ENCODE results near the gene BPGM. TPM values are rescaled to one million over a fixed set of nuclear protein-coding genes. Genes with fewer than 3 reads are reported as not detected.
A peak's percentile ranks its signal among the peaks of the same experiment; 100 is the strongest.
"Not testable (repeated sequence)": the region's sequence is repeated elsewhere in the genome, so short reads cannot be mapped to it uniquely, and the experiment has no call there.

BPGM gene
- total RNA-seq, 2 experiments from 2014 or later = 18.6 to 19.7 TPM

- DNase-seq (no peak), ATAC-seq (no peak)
- Mint-ChIP-seq H3K4me3 (no peak overlapping the region), H3K27me3 (no peaks in the 10 kb centered on the region), H3K4me1 (peaks cover 2% of the 10 kb centered on the region), H3K27ac (no peak overlapping the region), H3K9me3 (ENCODE audit: low read depth) (no peaks in the 10 kb centered on the region), H3K36me3 (peaks cover 25% of the 10 kb centered on the region)
- CTCF ChIA-PET = interaction anchor here (1.9 kb wide), 1 partner anchor 11 kb away, joined by 5 read pairs; no protein-coding TSS in a partner anchor
These were observed 32.4 kb downstream of the BPGM start for GRCh38 chr7:134679006-134679405.

DNA sequence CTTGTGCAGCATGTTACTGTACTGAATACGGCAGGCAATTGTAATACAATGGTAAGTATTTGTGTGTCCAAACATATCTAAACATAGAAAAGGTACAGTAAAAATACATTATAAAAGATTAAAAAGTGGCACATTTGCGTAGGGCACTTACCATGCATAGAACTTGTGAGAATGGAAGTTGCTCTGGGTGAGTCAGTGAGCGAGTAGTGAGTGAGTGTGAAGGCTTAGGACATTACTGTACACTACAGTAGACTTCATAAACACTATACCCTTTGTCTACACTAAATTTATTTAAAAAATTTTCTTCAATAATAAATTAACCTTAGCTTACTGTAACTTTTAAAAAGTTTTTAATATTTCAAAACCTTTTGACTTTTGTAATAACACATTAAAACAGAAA is 37.5 kb downstream of the BPGM start:
- Mint-ChIP-seq H3K27me3 (no peaks in the 10 kb centered on the region), H3K9me3 (ENCODE audit: low read depth) (no peaks in the 10 kb centered on the region), H3K36me3 (peaks cover 11% of the 10 kb centered on the region), H3K4me3 (no peak overlapping the region), H3K4me1 (no peaks in the 10 kb centered on the region), H3K27ac (no peak overlapping the region)
- CTCF ChIA-PET = interaction anchor here (0.9 kb wide), 1 partner anchor 13 kb away, joined by 3 read pairs; no protein-coding TSS in a partner anchor
- ATAC-seq (no peak), DNase-seq (no peak)

- CTCF ChIA-PET = interaction anchor here (1.2 to 1.4 kb wide), 2 partner anchors 52 to 226 kb away, joined by 3 read pairs; no protein-coding TSS in a partner anchor
- Mint-ChIP-seq H3K9me3 (ENCODE audit: low read depth) (no peaks in the 10 kb centered on the region), H3K27me3 (no peaks in the 10 kb centered on the region), H3K36me3 (peaks cover 5% of the 10 kb centered on the region), H3K27ac (no peak overlapping the region), H3K4me1 (peaks cover 3% of the 10 kb centered on the region), H3K4me3 (no peak overlapping the region)
- ATAC-seq = no peak
- no peak for DNase-seq
These were observed 38.6 kb downstream of the BPGM start for GRCh38 chr7:134685250-134685649.

- H3K27me3 Mint-ChIP-seq = no peaks in the 10 kb centered on the region
- H3K4me3 Mint-ChIP-seq = no peak overlapping the region
- H3K9me3 Mint-ChIP-seq (ENCODE audit: low read depth) = no peaks in the 10 kb centered on the region
- ATAC-seq (no peak), DNase-seq (no peak)
- H3K4me1 Mint-ChIP-seq = peaks cover 5% of the 10 kb centered on the region
- H3K27ac Mint-ChIP-seq = no peak overlapping the region
- H3K36me3 Mint-ChIP-seq = no peaks in the 10 kb centered on the region
- CTCF ChIA-PET = interaction anchor here (0.7 to 1.2 kb wide), 4 partner anchors 8 to 272 kb away, joined by 3 to 5 read pairs (median 4); partner anchors contain the start of gene BPGM
These were observed 40.1 kb downstream of the BPGM start for GRCh38 chr7:134686786-134687185.

DNA sequence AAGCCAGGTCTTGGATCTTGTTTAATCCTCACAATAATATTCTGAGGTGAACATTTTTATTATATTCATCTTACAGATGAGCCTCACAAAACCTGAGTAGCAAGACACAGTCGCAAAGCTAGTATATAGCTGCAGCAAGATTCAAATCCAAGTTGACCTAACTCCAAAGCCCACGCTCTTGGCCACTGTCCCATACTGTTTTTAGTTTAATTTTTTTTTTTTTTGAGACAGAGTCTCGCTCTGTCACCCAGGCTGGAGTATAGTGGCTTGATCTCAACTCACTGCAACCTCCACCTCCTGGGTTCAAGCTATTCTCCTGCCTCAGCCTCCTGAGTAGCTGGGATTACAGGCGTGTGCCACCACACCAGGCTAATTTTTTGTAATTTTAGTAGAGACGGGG is 42.9 kb downstream of the BPGM start:
- ATAC-seq; H3K36me3 Mint-ChIP-seq; DNase-seq; H3K4me3 Mint-ChIP-seq; H3K9me3 Mint-ChIP-seq (ENCODE audit: low read depth); H3K27me3 Mint-ChIP-seq; H3K27ac Mint-ChIP-seq: not testable (repeated sequence)
- peaks cover 20% of the 10 kb centered on the region for H3K4me1 Mint-ChIP-seq
- CTCF ChIA-PET = interaction anchor here (0.8 to 2.0 kb wide), 10 partner anchors 12 to 264 kb away, joined by 3 to 8 read pairs (median 4); no protein-coding TSS in a partner anchor

GRCh38 chr7:134690016-134690415 is 43.4 kb downstream of the BPGM start:
- CTCF ChIA-PET = interaction anchor here (0.8 to 2.0 kb wide), 11 partner anchors 12 to 264 kb away, joined by 3 to 8 read pairs (median 4); no protein-coding TSS in a partner anchor
- no peaks in the 10 kb centered on the region for H3K9me3 Mint-ChIP-seq (ENCODE audit: low read depth)
- DNase-seq = no peak
- peak; percentile 60 for ATAC-seq
- peaks cover 20% of the 10 kb centered on the region for H3K4me1 Mint-ChIP-seq
- H3K4me3 Mint-ChIP-seq = no peak overlapping the region
- no peaks in the 10 kb centered on the region for H3K36me3 Mint-ChIP-seq
- H3K27me3 Mint-ChIP-seq = no peaks in the 10 kb centered on the region
- no peak overlapping the region for H3K27ac Mint-ChIP-seq

DNA sequence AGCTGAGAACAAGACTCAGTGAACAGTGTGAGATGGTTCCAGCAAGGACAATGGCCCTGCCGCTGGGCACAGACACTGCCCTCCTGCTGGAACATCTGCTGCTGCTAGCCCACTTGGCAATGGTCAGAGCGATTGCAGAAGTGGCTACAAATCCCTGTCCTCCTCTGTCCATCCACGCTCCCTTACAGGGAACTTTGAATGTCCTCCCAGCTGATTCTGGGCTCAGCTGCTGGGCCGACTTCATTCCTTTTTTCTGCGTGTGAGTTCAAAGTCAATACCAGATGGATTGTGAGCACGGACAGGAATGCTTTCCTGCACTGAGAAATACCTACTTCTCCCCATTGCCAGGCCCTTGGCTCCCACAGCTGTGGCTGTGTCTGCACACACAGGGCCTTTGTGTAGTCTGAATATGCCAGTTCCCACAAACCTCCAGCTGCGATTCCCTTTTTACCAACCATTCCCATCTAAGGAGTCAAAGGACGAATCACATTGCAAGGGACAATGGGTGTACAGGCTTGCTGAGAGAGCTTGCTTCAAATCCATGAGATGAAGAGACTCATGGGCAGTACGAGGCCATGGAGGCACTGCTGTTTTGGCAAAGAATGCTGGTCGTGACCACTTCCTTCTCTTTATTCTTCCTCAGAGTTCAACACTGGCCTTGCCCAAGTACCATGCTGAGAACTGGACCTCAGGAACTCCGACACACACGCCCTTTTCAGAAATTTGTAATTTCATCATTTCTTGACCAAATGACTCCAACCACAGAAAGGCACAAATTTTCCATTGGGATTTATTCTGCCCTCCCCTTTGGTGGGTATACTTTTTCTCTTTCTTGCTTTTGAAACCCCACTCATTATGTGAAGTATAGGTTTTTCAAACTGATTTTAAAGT is 44.2 kb downstream of the BPGM start:
- H3K36me3 Mint-ChIP-seq = no peaks in the 10 kb centered on the region
- no peak overlapping the region for H3K27ac Mint-ChIP-seq
- H3K4me1 Mint-ChIP-seq = peaks cover 20% of the 10 kb centered on the region
- CTCF ChIA-PET = interaction anchor here (0.9 to 2.0 kb wide), 11 partner anchors 13 to 263 kb away, joined by 3 to 8 read pairs (median 4); no protein-coding TSS in a partner anchor
- H3K4me3 Mint-ChIP-seq = no peak overlapping the region
- H3K27me3 Mint-ChIP-seq = no peaks in the 10 kb centered on the region
- H3K9me3 Mint-ChIP-seq (ENCODE audit: low read depth) = no peaks in the 10 kb centered on the region
- ATAC-seq (no peak), DNase-seq (no peak)

- no peaks in the 10 kb centered on the region for H3K36me3 Mint-ChIP-seq
- H3K27me3 Mint-ChIP-seq = no peaks in the 10 kb centered on the region
- H3K9me3 Mint-ChIP-seq (ENCODE audit: low read depth) = no peaks in the 10 kb centered on the region
- no peak overlapping the region for H3K4me3 Mint-ChIP-seq
- DNase-seq (no peak), ATAC-seq (no peak)
- CTCF ChIA-PET = interaction anchor here (1.5 kb wide), 1 partner anchor 59 kb away, joined by 3 read pairs; no protein-coding TSS in a partner anchor
- H3K4me1 Mint-ChIP-seq = peaks cover 20% of the 10 kb centered on the region
- no peak overlapping the region for H3K27ac Mint-ChIP-seq
These were observed 45.1 kb downstream of the BPGM start for GRCh38 chr7:134691546-134692343.

DNA sequence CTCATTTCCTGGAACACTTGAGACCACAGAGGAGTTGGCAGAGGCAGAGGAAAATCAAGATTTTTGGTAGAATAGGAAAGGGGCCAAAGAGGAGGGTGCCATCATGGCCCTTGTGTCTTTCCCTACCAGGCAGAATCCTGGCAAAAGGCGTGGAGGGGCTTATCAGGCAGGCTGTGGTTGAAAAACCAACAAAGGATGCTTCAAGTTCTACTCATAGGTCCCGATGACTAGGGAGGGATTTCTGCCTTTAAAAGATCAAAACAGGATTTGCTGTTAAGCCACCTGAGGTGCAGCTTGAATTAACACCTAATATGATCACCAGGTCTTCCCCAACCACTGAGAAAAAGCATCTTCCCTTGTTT is 45.7 kb downstream of the BPGM start:
- CTCF ChIA-PET = interaction anchor here (1.5 to 2.1 kb wide), 2 partner anchors 44 to 59 kb away, joined by 3 to 6 read pairs; no protein-coding TSS in a partner anchor
- Mint-ChIP-seq H3K36me3 (no peaks in the 10 kb centered on the region), H3K27me3 (no peaks in the 10 kb centered on the region), H3K4me3 (no peak overlapping the region), H3K9me3 (ENCODE audit: low read depth) (no peaks in the 10 kb centered on the region), H3K27ac (no peak overlapping the region), H3K4me1 (peaks cover 20% of the 10 kb centered on the region)
- ATAC-seq (no peak), DNase-seq (no peak)

- CTCF ChIA-PET = interaction anchor here (0.9 to 2.1 kb wide), 2 partner anchors 45 to 87 kb away, joined by 3 to 6 read pairs; no protein-coding TSS in a partner anchor
These were observed 46.6 kb downstream of the BPGM start for GRCh38 chr7:134693256-134693655.

GRCh38 chr7:134694299-134694698 is 47.6 kb downstream of the BPGM start:
- no peak for ATAC-seq
- no peak for DNase-seq
- Mint-ChIP-seq H3K4me1 (peaks cover 20% of the 10 kb centered on the region), H3K27ac (no peak overlapping the region), H3K4me3 (no peak overlapping the region), H3K9me3 (ENCODE audit: low read depth) (no peaks in the 10 kb centered on the region), H3K27me3 (no peaks in the 10 kb centered on the region), H3K36me3 (no peaks in the 10 kb centered on the region)
- CTCF ChIA-PET = interaction anchor here (2.0 to 2.1 kb wide), 2 partner anchors 30 to 46 kb away, joined by 6 read pairs; no protein-coding TSS in a partner anchor

More at GRCh38 chr7:134693256-134693655, 46.6 kb downstream of the BPGM start:
- peaks cover 20% of the 10 kb centered on the region for H3K4me1 Mint-ChIP-seq
- peak; percentile 66 for DNase-seq
- H3K27me3 Mint-ChIP-seq = no peaks in the 10 kb centered on the region
- H3K4me3 Mint-ChIP-seq = no peak overlapping the region
- no peaks in the 10 kb centered on the region for H3K36me3 Mint-ChIP-seq
- H3K9me3 Mint-ChIP-seq (ENCODE audit: low read depth) = no peaks in the 10 kb centered on the region
- peak; percentile 86 for ATAC-seq
- H3K27ac Mint-ChIP-seq = no peak overlapping the region

DNA sequence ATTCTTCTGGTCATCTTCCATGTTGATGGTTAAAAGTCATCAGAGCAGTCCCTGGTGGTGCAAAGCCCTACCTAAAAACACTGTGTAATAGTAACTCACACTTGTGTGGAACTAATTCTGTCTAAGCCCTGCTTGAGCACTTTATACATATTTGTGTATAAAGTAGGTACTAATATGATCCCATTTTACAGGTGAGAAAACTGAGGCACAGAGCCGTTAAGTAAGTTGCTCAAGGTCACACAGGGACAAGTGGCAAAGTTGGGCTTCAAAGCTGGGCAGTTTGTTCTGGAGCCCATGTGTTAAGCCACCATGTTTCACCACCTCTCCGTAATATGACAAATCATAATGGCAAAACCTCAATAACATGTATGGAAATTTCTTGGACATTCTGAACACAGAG is 48.1 kb downstream of the BPGM start:
- Mint-ChIP-seq H3K27ac (no peak overlapping the region), H3K4me1 (peaks cover 20% of the 10 kb centered on the region), H3K36me3 (no peaks in the 10 kb centered on the region), H3K27me3 (no peaks in the 10 kb centered on the region), H3K9me3 (ENCODE audit: low read depth) (no peaks in the 10 kb centered on the region), H3K4me3 (no peak overlapping the region)
- DNase-seq (no peak), ATAC-seq (no peak)
- CTCF ChIA-PET = interaction anchor here (1.1 to 2.0 kb wide), 4 partner anchors 8 to 62 kb away, joined by 3 to 6 read pairs (median 4); no protein-coding TSS in a partner anchor

DNA sequence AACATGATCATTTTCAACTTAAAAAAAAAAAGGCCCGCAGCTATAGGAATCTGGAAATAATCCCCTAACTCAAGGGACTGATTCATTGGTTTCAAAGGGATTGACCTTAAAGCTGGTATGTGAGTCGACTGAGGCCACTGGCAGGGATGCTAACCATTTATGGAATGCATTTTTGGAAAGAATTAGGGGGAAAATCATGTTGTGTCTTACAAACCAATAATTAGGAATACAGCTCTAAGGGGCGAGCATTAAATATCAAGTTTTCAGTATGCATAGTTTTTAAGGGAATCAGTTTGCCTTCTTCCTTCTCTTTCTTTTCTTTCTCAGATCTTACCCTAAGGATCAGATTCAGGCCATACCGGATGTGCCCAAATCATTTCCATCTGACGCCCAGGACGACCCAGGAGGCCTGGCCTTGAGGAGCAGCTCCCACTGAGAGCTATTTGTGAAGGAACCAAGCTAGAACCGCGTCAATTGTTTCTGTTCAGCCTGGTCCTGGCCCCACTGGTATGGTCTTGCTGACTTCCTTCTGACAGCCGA is 48.7 kb downstream of the BPGM start:
- Mint-ChIP-seq H3K27ac (no peak overlapping the region), H3K4me3 (no peak overlapping the region), H3K9me3 (ENCODE audit: low read depth) (no peaks in the 10 kb centered on the region), H3K27me3 (no peaks in the 10 kb centered on the region), H3K36me3 (no peaks in the 10 kb centered on the region), H3K4me1 (peaks cover 17% of the 10 kb centered on the region)
- no peak for ATAC-seq
- no peak for DNase-seq
- CTCF ChIA-PET = interaction anchor here (1.1 to 2.0 kb wide), 4 partner anchors 9 to 62 kb away, joined by 3 to 6 read pairs (median 4); no protein-coding TSS in a partner anchor

Data from activated CD8-positive, alpha-beta memory T cell treated with anti-CD3 and anti-CD28 coated beads, Interleukin-2, amount 10 ng/mL, durations not matched to agents 7 days and 5 days (primary cell).